MM.1S (cell line): Measurements from ENCODE around the gene ANKRD29.

ENCODE experiments used
- CTCF ChIP-seq: fragments of 300-600 bp; sonication (generic); IDR thresholded peaks from 2 replicates; pipeline ENCODE4 v1.5.1; 2016; ENCODE audit warnings: antibody characterized with exemption, low read length, mixed read lengths
- EZH2 ChIP-seq: fragments of 300-600 bp; sonication (generic); optimal IDR thresholded peaks from 2 replicates; pipeline ENCODE3; 2017; ENCODE audit warnings: low read depth, mild to moderate bottlenecking, antibody characterized with exemption, low read length, mixed read lengths

DNA sequence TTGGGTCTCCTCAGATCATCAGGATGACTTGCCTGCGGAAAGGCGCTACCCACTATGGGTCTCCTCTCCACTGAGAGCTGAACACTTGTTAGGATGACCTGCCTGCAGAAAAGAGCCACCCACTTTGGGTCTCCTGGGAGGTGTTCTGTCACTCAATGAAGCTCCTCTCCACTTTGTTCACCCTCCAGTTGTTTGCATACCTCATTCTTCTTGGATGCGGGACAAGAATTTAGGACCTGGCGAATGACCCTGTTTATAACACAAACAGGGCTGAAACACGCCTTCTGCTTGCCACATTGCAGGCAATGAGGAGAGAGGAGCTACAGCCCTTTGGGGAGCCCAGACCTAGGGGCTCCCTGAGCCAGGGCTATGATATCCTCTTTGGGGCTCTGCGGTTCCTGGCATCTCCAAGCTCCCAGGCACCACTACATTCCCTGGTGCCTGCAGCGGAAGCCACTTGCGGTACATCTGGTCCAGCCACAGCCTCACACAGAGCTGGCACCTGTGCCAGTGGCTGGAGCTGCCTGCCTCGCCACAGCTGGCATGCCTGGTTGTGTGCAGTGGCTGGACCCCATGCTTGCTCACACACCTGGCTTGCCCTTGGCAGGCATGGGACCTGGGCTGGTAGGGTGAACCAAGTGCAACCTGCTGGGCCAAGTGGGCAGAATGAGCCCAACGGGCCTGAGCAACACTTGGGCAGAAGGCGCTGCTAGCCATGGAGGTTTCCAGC, 20.6 kb downstream of the ANKRD29 start:
- TF ChIP-seq CTCF, result no peak
- no peak for TF ChIP-seq EZH2
